Natural killer cell (primary cell): ENCODE measurements around the gene B3GNT7. TPM values are rescaled to one million over a fixed set of nuclear protein-coding genes. Genes with fewer than 3 reads are reported as not detected.
"Not testable (repeated sequence)": the region's sequence is repeated elsewhere in the genome, so short reads cannot be mapped to it uniquely, and the experiment has no call there.

Experiments used
- ATAC-seq, 3 donors: fragments of 150-1000 bp in 2 of 3; fragments of 200-7000 bp in 1 of 3; cut with Tn5 transposase; 1 replicate in 1 of 3; 2 replicates in 2 of 3; pipeline ENCODE4 v1.10.0; 2021; ENCODE audit warnings: mild to moderate bottlenecking in 2 of 3, moderate library complexity in 2 of 3
- DNase-seq, 2 donors: peaks; one replicate each; pipeline versions ENCODE4 v3.0.0 to v3.0.0-alpha.2; 2013 to 2021; ENCODE audit warnings: mixed read lengths in 1 of 2
- H3K27ac ChIP-seq: one replicate; pipeline ENCODE4 v1.5.1; 2013; ENCODE audit warnings: mild to moderate bottlenecking, low read length
- H3K27me3 ChIP-seq: one replicate; pipeline ENCODE4 v1.6.1; 2013; ENCODE audit warnings: low read length; ENCODE audit not compliant: control insufficient read depth, insufficient read depth
- H3K36me3 ChIP-seq: one replicate; pipeline ENCODE4 v1.6.1; 2013; ENCODE audit warnings: low read length; ENCODE audit not compliant: control insufficient read depth, insufficient read depth
- H3K4me1 ChIP-seq: one replicate; pipeline ENCODE4 v1.6.1; 2013; ENCODE audit warnings: low read length; ENCODE audit not compliant: control insufficient read depth, insufficient read depth
- H3K4me3 ChIP-seq: one replicate; pipeline ENCODE4 v1.5.1; 2013; ENCODE audit warnings: low read length
- H3K9me3 ChIP-seq: one replicate; pipeline ENCODE4 v1.6.1; 2013; ENCODE audit warnings: low read length; ENCODE audit not compliant: control insufficient read depth, insufficient read depth
- H3K27ac Mint-ChIP-seq, 2 donors: one replicate each; pipeline ENCODE4 v1.8.0; 2022; ENCODE audit warnings: mild to moderate bottlenecking in 2 of 2, mixed read lengths in 2 of 2, moderate library complexity in 1 of 2
- H3K27me3 Mint-ChIP-seq, 2 donors: one replicate each; pipeline ENCODE4 v1.8.0; 2022; ENCODE audit warnings: low read depth in 2 of 2, mixed read lengths in 2 of 2
- H3K36me3 Mint-ChIP-seq: one replicate; pipeline ENCODE4 v1.8.0; 2022; ENCODE audit warnings: mixed read lengths
- H3K4me1 Mint-ChIP-seq, 2 donors: one replicate each; pipeline ENCODE4 v1.8.0; 2022; ENCODE audit warnings: mixed read lengths in 2 of 2
- H3K4me3 Mint-ChIP-seq: one replicate; pipeline ENCODE4 v1.8.0; 2022; ENCODE audit warnings: mild to moderate bottlenecking, moderate library complexity, mixed read lengths
- H3K9me3 Mint-ChIP-seq, 2 donors: one replicate each; pipeline ENCODE4 v1.8.0; 2022; ENCODE audit warnings: mixed read lengths in 2 of 2
- WGBS: methylation state at CpG from one replicate; pipeline ENCODE4 v1.1.7; 2013; ENCODE audit warnings: missing lambda C conversion rate; ENCODE audit not compliant: insufficient coverage; 5-methylcytosine and 5-hydroxymethylcytosine counted together
- intact Hi-C: fragments of 100-400 bp; cut with micrococcal nuclease; formaldehyde crosslinking; loops from one replicate; pipeline ENCODE4 v1.14.2; 2022
- total RNA-seq, 4 donors: library from RNA; stranded (reverse); fragments of 120-200 nt in 1 of 4; gene quantifications; one replicate each; pipeline versions ENCODE4 v1.2.3 to v1.2.4, GENCODE V29; 2013 to 2022
- TF ChIP-seq, protein P1 (sequence below): fragments of 200-600 bp; IDR thresholded peaks from one replicate; pipeline ENCODE4 v1.8.0; 2022; ENCODE audit warnings: antibody characterized with exemption

The B3GNT7 gene
- total RNA-seq, 3 donors from 2014 or later (not counting 1 experiment from before 2014, with no cell fraction given) = 87.5 to 151 (median 113) TPM

DNA sequence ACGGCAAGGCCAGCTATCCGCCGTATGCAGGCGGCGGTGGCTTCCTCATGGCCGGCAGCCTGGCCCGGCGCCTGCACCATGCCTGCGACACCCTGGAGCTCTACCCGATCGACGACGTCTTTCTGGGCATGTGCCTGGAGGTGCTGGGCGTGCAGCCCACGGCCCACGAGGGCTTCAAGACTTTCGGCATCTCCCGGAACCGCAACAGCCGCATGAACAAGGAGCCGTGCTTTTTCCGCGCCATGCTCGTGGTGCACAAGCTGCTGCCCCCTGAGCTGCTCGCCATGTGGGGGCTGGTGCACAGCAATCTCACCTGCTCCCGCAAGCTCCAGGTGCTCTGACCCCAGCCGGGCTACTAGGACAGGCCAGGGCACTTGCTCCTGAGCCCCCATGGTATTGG, 3.1 kb downstream of the B3GNT7 start:
- H3K9me3 Mint-ChIP-seq = no peaks in the 10 kb centered on the region
- H3K27ac Mint-ChIP-seq = peak overlapping the region in 1 of 2 donors; percentile 83
- no peaks in the 10 kb centered on the region for H3K27me3 Mint-ChIP-seq
- TF ChIP-seq, protein P1, sequence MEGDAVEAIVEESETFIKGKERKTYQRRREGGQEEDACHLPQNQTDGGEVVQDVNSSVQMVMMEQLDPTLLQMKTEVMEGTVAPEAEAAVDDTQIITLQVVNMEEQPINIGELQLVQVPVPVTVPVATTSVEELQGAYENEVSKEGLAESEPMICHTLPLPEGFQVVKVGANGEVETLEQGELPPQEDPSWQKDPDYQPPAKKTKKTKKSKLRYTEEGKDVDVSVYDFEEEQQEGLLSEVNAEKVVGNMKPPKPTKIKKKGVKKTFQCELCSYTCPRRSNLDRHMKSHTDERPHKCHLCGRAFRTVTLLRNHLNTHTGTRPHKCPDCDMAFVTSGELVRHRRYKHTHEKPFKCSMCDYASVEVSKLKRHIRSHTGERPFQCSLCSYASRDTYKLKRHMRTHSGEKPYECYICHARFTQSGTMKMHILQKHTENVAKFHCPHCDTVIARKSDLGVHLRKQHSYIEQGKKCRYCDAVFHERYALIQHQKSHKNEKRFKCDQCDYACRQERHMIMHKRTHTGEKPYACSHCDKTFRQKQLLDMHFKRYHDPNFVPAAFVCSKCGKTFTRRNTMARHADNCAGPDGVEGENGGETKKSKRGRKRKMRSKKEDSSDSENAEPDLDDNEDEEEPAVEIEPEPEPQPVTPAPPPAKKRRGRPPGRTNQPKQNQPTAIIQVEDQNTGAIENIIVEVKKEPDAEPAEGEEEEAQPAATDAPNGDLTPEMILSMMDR = no peak
- Histone ChIP-seq H3K4me3 (no peak overlapping the region), H3K27me3 (no peaks in the 10 kb centered on the region), H3K36me3 (peaks cover 6% of the 10 kb centered on the region), H3K27ac (no peak overlapping the region), H3K9me3 (no peaks in the 10 kb centered on the region), H3K4me1 (peaks cover 55% of the 10 kb centered on the region)
- ATAC-seq (no peak), DNase-seq (no peak)
- H3K4me3 Mint-ChIP-seq = peak overlapping the region; percentile 49
- no peaks in the 10 kb centered on the region for H3K36me3 Mint-ChIP-seq
- WGBS = 94% methylated on average over 27 of the region's 27 CpGs
- intact Hi-C loops = no loop called here
- H3K4me1 Mint-ChIP-seq = peaks cover 38 to 59% of the 10 kb centered on the region in 2 donors

DNA sequence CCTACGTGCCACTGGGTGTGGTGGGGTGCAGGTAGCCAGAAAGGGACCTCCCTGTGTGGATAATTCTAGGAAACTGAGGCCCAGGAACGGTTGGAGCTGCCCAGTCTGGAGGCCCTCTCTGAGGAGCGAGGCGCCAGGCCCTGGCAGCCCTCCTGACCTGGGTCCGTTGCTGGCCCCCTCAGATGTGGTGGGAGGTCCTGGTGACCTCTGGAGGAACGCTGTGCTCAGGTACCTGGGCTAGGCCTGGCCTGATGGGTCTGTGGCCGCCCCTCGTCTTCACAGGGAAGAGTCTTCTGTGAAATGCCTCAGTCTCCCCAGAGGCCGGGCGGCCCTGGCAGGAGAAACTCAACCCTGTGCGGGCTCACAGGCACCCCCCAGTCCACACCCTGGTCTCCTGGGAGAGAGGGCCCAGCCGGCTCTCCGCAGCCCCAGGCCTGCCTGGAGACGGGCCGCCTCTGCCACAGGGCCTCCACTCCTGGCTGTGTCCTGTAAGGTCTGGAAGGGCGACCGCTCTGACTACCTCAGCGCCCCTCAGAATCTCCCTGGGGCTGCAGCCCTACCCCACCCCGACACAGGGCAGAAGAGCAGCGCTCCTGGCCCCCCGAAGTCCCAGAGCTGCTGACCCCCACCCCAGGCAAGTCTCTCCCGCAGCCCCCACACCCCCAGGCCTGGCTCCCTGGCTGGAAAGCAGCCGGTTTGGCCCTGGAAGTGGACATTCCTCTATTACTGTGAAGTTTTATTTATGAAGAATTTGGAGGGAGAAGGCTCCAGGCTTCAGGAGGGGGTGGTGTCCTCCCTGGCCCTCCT, 3.7 kb downstream of the B3GNT7 start:
- WGBS = 86% methylated on average over 21 of the region's 23 CpGs
- DNase-seq (no peak), ATAC-seq (no peak)
- no peaks in the 10 kb centered on the region for H3K27me3 Mint-ChIP-seq
- H3K4me3 Mint-ChIP-seq = no peak overlapping the region
- no peak overlapping the region for H3K4me3 ChIP-seq
- peaks cover 6% of the 10 kb centered on the region for H3K36me3 ChIP-seq
- H3K36me3 Mint-ChIP-seq = no peaks in the 10 kb centered on the region
- TF ChIP-seq, protein P1 = no peak
- H3K27ac ChIP-seq = no peak overlapping the region
- no peaks in the 10 kb centered on the region for H3K9me3 ChIP-seq
- no peaks in the 10 kb centered on the region for H3K9me3 Mint-ChIP-seq
- intact Hi-C loops = no loop called here
- H3K4me1 ChIP-seq = peaks cover 49% of the 10 kb centered on the region
- no peak overlapping the region for H3K27ac Mint-ChIP-seq
- H3K4me1 Mint-ChIP-seq = peaks cover 31 to 53% of the 10 kb centered on the region in 2 donors
- no peaks in the 10 kb centered on the region for H3K27me3 ChIP-seq

DNA sequence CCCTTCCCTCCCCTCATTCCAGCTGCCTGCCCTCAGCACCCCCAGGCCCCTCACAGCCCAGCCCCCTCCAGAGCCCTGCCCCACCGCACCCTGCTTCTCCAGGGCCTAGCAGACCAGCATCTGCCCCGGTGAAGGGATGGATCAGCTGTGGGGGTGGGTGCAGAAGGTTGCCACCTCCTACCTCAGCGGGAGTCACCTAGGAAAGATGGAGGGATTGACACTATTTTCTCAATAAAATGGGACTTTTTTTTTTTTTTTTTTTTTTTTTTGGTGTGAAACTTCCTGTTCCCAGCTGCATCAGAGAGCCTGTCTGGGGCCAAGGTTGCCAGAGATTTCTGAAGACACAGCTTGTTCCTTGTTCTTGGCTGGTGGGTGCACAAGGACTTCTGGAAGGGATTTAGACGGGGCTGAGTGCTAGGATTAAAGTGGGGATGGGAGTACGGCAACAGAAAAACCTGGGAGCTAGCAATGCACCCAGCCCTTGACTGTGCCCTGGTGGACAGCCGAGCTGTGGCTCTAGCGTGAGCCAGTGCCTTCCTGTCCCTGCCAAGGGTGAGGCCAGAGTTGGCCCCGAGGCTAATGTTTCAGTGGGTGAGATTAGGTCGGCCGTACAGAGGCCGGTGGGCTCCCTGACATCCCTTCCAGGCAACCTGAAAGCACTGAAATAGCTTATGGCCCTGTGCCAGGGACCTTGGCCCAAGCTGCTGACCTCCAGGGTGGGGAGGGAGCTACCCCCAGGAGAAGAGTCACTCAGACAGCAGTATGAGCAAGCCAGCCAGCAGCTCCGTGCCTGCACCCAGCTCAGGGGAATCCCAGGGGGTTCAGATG, 4.6 kb downstream of the B3GNT7 start:
- peaks cover 6% of the 10 kb centered on the region for H3K36me3 ChIP-seq
- Mint-ChIP-seq H3K9me3 (no peaks in the 10 kb centered on the region), H3K4me1 (peaks cover 26 to 47% of the 10 kb centered on the region in 2 donors), H3K27ac (peak overlapping the region; percentile 14 to 53), H3K36me3 (no peaks in the 10 kb centered on the region), H3K4me3 (peak overlapping the region; percentile 9), H3K27me3 (no peaks in the 10 kb centered on the region)
- ATAC-seq (peak in 1 of 3 donors; percentile 17), DNase-seq (no peak)
- no peaks in the 10 kb centered on the region for H3K9me3 ChIP-seq
- TF ChIP-seq, protein P1 = no peak
- no peaks in the 10 kb centered on the region for H3K27me3 ChIP-seq
- intact Hi-C loops = no loop called here
- H3K27ac ChIP-seq = peak overlapping the region; percentile 30
- peaks cover 40% of the 10 kb centered on the region for H3K4me1 ChIP-seq
- 81% methylated on average over 11 of the region's 12 CpGs for WGBS
- no peak overlapping the region for H3K4me3 ChIP-seq

DNA sequence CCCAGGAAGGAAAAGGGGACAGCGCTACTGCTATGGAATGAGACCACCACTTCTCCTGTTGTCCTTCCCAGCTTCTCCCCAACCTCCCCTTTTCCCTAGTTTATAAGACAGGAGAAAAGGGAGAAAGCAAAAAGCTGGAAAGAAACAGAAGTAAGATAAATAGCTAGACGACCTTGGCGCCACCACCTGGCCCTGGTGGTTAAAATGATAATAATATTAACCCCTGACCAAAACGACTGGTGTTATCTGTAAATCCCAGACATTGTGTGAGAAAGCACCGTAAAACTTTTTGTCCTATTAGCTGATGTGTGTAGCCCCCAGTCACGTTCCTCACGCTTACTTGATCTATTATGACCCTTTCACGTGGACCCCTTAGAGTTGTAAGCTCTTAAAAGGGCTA, 5.2 kb downstream of the B3GNT7 start:
- H3K36me3 ChIP-seq, H3K27ac ChIP-seq, ATAC-seq, H3K4me3 ChIP-seq, H3K36me3 Mint-ChIP-seq, intact Hi-C loops, H3K27me3 Mint-ChIP-seq, H3K4me3 Mint-ChIP-seq, DNase-seq, H3K9me3 Mint-ChIP-seq, H3K9me3 ChIP-seq, H3K27me3 ChIP-seq: not testable (repeated sequence)
- Mint-ChIP-seq H3K4me1 (peaks cover 30 to 52% of the 10 kb centered on the region in 2 donors), H3K27ac (peak overlapping the region; percentile 14 to 53)
- H3K4me1 ChIP-seq = peaks cover 37% of the 10 kb centered on the region
- WGBS = 32% methylated on average over 3 of the region's 8 CpGs

DNA sequence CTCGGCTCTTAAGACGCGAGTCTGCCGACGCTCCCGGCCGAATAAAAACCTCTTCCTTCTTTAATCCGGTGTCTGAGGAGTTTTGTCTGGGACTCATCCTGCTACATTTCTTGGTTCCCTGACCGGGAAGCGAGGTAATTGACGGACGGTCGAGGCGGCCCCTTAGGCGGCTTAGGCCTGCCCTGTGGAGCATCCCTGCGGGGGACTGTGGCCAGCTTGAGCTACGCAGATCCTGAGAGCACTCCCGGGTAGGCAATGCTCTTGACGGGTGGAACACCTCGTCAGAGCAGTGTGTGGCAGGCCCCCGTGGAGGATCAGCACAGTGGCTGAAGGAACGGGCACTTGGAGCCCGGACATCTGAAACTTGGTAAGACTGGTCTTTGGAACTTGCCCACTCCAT, 5.6 kb downstream of the B3GNT7 start:
- H3K4me3 ChIP-seq, H3K4me3 Mint-ChIP-seq, H3K9me3 ChIP-seq, H3K36me3 Mint-ChIP-seq, H3K27me3 Mint-ChIP-seq, H3K27me3 ChIP-seq, ATAC-seq, H3K9me3 Mint-ChIP-seq, H3K27ac ChIP-seq, intact Hi-C loops, DNase-seq, H3K36me3 ChIP-seq: not testable (repeated sequence)
- peaks cover 35 to 56% of the 10 kb centered on the region in 2 donors for H3K4me1 Mint-ChIP-seq
- peaks cover 42% of the 10 kb centered on the region for H3K4me1 ChIP-seq
- 93% methylated on average over 23 of the region's 23 CpGs for WGBS
- peak overlapping the region; percentile 14 to 70 for H3K27ac Mint-ChIP-seq
